COLO668 (cell line): ENCODE data around the gene CACNA1G.

Experiments
- DNase-seq: peaks from one replicate; lab custom pipeline; 2025; ENCODE audit not compliant: unreplicated experiment; lab: John Stamatoyannopoulos, UW

The CACNA1G gene

DNA sequence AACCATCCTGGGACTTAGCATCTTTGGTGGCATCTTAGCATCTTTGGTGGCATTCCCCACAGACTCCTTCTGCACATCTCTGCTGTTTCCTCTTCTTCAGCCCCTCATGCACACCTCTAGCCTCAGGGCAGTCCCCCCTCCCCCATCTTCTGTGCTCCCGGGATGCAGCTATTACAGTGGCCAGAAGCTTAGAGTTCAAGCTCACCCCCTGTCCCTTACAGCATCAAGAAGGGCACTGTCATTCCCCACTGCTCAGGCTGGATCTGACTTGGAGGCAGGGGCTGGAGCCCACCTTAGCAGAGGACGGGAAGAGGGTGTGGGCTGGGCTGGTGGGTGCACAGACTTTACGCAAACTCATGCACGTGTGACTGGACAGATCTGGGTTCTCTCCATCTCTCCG lies 27.3 kb upstream of the CACNA1G start:
- DNase-seq = no peak

DNA sequence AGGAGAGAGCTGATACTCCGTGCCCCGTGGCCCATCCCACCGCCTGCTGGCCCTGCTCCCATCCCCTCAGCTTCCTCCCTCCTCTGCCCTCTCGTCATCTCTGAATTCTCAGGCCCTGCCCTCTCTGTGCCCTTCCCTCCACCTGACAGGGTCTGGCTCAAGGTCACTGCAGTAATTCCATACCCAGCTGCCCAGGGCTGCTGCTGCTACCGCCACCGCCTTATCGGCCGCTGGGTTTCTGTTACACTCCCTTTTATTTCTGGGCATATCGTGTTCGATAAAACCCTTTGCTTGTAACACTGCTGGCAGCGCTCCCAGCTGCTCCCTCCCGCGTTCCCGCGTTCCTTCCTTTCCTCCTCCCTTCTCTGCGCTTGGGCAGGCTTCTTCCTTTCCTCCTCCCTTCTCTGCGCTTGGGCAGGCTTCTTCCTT lies 26.8 kb upstream of the CACNA1G start:
- DNase-seq = peak; percentile 9

DNA sequence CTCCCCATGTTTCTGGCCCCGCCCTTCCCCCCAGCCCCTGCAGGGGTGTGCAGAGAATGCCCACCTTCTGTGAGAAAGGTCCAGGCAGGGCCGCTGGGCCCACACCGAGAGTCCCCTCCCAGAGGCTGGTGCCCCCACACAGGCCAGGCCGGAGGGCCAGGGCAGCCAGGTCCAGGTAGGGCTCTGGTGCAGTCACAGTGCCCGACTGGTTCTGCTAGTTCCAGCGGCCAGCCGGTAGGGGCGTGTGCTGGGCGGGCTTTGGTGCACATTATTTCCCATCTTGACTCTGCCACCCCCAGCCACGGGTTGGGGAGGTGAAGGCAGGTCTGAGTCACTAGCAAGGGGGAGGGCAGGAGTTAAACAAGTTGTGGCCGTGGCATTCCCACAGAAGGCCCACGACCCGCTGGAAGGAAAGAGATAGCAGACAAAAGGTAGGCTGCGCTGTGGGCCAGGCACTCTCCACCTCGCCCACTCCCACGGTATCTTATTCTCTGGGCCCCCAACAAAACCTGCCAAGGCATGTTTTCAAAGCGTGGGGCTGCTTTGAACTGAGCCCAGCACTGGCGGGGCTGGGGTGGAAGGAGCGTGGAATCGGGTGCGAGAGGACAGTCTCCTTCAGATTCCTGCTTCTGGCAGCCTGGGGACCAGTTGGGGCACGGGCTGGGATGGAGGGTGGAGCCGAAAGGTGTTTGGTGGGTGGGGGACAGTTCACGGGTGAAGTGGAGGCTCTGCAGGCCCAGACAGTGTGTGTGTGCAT lies 26.1 kb upstream of the CACNA1G start:
- peak; percentile 21 for DNase-seq

DNA sequence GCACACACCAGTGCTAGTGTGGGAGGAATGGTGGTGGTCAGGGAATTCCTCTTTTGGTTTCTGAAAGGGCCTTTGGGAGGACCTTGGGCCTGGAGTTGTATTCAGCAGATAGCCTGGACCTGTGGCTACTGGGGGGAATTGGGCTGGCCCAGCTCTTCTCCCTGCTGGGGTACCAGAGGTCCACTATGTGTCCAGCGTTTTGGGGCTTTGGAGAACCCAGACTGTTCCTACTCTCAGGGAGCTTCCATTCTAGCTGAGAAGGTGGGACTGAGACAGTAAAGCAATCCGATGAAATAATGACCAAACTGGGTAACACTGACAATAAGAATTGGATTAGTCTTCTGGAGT lies 25.6 kb upstream of the CACNA1G start:
- no peak for DNase-seq

DNA sequence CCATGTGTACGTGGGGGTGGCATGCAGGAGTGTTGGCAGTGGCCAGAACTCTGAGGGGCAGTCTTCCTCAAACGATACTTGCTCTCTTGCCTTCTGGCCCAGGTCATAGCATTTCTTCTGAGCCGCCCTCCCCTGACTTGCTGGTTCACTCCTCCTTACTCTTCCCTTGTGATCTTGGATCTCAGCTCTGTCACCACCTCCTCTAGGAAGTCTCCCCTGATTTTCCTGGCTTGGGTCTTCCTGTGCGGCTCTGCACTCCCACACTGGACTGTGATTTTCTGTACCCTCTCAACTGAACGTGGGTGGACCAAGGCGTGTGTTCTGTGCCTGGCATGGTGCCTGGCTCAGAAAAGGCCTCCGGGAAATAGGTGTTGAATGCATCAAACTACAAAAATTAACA lies 25.1 kb upstream of the CACNA1G start:
- no peak for DNase-seq

DNA sequence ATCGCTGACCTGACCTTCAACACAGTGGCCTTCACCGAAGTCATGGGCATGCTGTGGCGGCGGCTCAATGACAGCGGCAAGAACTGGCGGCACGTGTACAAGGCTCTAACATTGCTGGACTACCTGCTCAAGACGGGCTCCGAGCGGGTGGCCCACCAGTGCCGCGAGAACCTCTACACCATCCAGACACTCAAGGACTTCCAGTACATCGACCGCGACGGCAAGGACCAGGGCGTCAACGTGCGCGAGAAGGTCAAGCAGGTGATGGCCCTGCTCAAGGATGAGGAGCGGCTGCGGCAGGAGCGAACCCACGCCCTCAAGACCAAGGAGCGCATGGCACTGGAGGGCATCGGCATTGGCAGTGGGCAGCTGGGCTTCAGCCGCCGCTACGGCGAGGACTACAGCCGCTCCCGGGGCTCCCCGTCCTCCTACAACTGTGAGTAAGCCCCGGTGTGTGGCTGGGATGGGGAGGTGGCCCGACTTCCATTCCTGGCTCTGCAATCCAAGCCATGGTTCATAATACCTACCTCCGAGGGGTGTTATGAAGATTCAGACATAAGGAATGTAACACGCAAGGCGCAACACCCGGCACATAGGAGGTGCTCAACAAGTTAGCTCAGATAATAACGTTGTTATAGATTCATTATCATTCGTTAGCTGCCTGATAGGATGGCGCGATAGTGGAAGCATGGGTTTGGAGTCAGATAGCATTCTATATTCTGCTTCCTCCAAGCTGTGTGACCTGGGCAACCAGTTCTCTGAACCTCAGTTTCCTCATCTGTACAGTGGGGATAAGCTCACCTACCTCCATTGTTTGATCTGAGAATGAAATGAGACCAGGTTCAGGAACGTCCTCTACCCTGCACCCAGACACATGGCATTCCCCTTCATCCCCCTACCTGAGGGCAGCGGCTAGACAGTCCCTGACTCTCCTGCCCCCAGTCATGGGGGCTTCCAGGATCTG lies 23.6 kb upstream of the CACNA1G start:
- no peak for DNase-seq

DNA sequence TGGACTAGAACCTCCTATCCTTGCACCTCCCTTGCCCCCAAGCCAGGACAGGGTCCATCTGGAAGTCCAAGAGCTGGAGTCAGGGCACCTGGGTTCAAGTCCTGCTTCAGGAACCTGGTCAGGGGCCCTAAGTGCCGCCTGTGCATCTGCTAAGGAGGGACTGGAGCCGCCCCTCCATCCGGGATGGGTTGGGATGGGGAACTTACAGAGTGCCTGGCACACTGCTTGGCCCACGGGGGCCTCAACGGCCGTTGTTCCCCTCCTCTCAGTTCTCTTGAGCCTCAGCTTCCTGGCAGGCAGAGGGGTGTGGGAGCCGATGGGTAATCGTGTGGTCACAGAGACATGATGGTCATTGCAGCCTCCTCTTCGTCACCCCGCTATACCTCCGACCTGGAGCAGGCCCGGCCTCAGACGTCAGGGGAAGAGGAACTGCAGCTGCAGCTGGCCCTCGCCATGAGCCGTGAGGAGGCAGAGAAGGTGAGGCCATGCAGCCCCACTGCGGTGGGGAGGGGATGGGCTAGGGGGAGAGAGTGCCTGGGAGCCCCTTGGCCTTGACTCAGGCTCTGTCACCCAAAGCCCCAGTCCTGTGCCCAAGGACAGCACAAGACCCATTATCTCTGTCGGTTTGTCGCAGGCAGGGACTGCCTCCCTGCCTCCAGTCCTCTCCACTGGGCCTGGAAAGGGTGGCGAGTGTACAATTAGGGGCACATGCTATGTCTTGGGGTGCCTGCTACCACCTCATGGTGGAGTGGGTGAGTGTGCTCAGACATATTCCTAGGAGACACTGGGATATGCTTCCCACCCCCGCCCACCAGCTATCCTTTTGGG lies 22.6 kb upstream of the CACNA1G start:
- no peak for DNase-seq

DNA sequence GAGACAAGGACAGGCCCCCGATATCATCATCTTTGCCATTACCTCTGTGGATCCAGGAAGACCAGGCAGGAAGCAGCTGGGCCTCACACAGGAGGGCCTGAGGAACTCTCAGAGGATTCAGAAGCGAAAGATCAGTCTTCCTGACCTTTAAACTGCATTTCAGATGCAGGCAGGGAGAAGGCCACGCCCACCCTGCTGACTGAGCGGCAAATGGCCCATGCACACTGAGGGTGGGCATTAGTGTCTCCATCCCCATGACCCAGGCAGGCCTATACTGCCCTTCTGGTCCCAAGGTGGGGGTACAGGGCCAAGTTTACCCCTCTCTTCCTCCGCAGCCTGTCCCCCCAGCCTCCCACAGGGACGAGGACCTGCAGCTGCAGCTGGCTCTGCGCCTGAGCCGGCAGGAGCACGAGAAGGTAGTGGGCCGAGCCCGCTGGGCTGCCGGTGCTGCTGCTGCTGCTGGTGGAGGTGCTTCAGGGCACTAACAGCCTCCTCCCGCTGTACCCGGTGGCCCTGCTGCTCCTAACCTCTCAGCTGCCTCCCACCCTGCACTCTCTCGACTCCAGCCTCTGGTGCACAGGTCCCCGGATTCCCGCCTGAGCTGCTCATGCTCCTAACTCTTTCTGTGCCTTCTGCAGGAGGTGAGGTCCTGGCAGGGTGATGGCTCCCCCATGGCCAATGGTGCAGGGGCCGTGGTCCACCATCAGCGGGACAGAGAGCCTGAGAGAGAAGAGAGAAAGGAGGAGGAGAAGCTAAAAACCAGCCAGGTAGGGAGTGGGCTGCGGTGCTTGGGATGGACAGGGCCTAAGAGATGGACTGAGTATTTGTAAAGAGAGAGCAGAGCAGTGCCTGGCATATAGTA lies 21.7 kb upstream of the CACNA1G start:
- DNase-seq = no peak

DNA sequence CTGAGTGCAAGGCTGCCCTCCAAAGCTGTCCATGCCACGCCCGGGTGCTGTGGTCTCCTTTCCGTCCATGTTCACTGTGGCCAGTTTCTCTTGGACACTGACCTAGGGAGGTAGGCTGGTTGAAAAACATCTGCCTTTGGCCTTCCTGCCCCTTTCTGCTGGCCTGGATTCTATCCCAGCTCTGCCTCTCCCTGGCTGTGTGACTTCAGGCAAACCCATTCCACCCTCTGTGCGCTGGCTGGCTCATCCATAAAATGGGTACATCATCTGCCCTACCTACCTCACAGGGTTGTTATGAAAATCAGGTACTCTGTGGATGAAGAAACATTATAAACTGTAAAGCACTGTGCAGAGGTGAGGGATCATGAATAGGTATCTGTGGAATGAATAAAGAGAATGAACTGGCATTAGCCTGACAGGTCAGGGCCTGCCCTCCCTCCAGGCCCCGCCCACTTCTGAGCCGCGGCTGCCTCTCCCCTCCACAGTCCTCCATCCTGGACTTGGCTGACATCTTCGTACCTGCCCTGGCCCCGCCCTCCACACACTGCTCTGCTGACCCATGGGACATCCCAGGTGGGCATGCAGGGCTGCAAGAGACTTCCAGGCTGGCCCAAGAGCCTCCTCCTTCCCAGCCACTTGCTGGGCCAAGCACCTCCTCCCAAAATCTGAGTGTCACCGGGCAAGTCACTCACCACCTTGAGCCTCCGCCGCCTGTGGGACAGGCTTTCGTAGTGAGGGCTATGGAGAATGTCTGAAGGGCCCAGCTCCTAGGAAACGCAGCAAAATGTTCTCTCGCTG lies 20.6 kb upstream of the CACNA1G start:
- DNase-seq = peak; percentile 13

DNA sequence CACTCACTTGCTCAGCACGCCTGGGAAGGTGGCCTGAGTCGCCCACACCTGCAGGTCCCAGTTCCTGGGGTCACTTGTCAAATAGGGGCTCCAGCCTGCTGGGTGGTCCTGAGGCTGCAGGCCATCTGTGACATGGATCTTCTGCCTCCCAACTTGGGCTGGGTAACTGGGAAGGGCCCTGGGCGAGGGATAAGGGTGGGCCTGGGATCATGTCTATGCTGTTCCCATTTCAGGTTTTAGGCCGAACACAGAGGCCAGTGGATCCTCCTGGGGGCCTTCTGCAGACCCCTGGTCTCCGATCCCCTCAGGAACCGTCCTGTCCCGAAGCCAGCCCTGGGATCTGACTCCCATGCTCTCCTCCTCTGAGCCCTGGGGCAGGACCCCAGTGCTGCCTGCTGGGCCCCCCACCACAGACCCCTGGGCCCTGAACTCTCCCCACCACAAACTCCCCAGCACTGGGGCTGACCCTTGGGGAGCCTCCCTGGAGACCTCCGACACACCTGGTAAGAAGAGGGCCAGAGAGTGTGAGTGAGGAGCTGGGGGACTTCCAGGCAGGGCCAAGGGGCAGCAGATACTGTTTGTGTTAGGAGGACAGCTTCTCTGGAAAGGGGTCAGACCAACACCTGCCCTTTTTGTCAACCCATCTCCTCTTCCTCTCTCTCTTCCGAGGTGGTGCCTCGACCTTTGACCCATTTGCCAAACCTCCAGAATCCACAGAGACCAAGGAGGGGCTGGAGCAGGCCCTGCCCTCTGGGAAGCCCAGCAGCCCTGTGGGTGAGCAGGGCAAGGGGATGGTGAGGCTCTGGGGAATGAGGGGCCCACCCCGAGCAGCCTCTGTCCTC lies 19.7 kb upstream of the CACNA1G start:
- DNase-seq = no peak

DNA sequence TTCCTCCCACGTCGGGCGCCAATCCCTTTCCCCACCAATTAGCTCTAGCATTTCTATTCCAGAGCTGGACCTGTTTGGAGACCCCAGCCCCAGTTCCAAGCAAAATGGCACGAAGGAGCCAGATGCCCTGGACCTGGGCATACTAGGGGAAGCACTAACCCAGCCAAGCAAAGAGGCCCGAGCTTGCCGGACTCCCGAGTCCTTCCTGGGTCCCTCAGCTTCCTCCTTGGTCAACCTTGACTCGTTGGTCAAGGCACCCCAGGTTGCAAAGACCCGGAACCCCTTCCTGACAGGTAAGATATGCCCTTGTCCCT lies 19.2 kb upstream of the CACNA1G start:
- DNase-seq = no peak

DNA sequence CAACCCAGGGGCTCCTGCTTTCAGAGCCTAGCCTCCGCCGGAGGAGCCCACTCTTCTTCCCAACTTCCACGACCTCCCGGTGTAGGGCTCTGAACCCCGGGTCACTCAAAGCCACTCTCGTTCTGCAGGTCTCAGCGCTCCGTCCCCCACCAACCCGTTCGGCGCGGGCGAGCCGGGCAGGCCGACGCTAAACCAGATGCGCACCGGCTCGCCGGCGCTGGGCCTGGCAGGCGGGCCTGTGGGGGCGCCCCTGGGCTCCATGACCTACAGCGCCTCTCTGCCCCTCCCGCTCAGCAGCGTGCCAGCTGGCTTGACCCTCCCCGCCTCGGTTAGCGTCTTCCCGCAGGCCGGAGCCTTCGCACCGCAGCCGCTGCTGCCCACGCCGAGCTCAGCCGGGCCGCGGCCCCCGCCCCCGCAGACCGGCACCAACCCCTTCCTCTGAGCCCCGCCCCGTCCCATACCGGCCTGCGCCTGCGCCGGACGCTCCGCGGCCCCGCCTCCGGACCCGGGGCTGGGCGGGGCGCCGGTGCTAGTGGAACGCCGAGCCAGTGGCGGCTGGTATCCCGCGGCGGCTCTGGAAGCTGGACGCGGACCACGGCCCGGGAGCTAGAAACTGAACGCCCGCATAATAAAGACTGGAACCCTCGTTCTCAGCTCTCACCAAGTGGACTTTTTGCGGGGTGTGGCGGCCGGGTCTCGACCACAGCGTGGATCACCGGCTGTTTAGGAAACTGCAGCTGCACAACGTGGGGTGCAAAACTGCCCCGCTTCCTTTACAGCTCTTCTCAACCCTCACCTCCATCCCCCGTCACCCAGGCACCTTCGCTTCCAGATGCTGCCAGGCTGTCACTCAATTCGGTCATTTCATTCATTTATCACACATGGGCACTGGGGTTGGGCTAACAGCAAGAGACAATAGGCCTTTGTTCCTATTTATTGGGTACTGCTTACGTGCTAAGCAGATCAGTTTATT lies 18.5 kb upstream of the CACNA1G start:
- peak; percentile 73 for DNase-seq

DNA sequence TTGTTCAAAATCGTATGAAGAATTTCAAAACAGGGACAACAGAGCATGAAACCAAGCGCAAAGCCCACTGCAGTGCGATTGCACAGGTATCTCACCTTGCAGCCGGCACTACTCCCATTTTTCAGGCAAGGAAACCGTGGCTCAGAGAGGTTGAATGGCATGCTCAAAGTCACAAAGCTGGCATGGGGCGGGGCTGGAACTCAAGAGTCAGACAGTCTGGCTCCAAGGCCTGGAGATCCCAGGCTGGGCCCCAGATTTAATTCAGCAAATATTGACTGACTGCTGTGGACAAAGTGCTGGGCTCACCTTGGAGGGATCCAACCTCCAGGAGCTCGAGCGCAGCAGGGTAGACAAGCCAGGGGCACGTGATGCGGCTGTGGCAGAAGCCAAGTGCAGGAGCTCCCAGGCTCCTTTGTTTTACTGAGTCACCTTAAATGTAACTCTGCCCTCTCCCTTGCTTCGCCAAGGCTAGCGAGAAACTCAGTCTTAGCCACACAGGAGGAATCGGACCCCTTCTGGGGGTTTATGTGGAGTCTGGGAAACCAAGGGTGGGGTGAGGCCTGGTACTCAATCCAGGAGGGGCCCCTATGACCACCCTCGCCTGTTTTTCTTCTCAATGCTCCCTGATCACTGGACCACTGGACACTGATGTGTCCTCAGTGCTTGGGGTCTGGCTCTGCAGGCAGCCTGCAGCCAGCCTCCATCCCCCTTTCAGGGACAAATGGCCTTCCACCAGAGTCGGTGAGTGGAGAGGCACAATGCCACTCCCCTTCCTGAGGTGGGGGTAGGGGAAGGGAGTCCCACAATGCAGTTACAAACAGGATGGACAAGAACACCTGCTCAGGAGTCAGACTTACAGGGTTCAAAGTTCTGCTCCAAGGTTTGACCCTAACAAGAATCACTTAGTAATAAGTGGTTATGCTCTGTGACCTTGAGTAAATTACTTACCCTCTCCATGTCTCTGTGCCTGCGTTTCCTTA lies 17.4 kb upstream of the CACNA1G start:
- DNase-seq = peak; percentile 9

DNA sequence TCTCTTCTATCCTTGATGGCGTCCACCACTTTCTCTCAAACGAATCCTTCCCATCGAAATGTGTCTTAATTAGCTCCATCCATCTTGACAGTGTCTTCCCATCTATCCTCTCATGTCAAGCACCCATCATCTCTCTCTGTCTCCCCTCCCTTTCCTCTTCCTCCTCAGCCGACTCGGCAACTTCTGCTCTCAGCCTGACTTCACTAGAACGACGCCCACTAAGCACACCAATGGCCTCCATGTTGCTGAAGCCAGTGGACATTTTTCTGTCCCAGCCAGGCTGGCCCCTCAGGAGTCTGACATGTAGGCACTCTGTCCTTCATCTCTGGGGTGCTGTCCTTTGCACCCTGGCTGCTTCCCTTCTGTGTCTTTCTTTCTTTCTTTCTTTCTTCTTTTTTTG lies 16.0 kb upstream of the CACNA1G start:
- no peak for DNase-seq

DNA sequence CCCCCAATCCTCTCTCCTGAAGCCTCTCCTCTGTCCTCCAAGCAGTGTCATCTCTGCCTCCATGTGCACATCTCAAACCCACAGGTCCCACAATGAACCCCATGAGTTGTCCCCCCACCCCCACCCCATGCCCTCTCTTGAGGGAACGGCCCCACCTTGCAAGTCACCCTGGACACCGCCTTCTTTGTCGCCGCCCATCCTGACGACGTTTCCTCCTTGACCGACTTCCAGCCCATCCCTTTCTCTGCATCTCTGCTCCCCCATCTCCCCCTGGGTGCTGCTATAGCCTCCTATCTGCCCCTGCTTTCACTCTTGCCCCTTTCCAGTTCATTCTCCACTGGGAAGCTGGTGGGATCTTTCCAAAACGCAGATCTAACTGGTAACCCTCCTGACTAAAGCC lies 15.2 kb upstream of the CACNA1G start:
- no peak for DNase-seq

DNA sequence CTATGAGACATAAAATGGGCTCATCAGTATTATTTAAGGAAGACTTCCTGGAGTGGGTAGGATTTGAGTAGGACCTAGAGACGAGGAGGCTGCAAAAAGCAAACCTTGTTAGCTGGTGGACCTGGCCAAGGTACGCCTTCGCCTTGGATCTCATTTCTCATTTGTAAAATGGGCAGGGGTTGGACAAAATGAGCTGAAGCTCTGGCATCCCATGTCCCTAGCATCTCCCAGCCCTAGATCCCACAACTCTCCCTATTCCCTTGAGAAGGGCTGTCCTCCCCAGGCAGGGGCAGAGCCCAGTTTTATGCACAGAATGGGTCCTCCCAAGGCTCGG lies 13.8 kb upstream of the CACNA1G start:
- DNase-seq = no peak
